HEK293 (cell line): Measurements from ENCODE around the gene AARSD1.

ENCODE experiments used
- ZNF423 ChIP-seq: fragments of 450-650 bp; formaldehyde crosslinking; IDR thresholded peaks from 2 replicates; pipeline ENCODE4 v1.5.1; 2016; ENCODE audit warnings: missing biosample characterization, missing genetic modification characterization
- TF ChIP-seq, protein P1 (sequence below): fragments of 450-650 bp; formaldehyde crosslinking; IDR thresholded peaks from 2 replicates; pipeline ENCODE4 v1.5.1; 2016; ENCODE audit warnings: missing biosample characterization, missing genetic modification characterization
- TF ChIP-seq, protein P2 (sequence below): fragments of 450-650 bp; formaldehyde crosslinking; IDR thresholded peaks from 2 replicates; pipeline ENCODE4 v1.5.0; 2017; ENCODE audit warnings: missing biosample characterization, missing genetic modification characterization, borderline replicate concordance
- TF ChIP-seq, protein P3 (sequence below): fragments of 450-650 bp; formaldehyde crosslinking; IDR thresholded peaks from 2 replicates; pipeline ENCODE4 v1.5.1; 2016; ENCODE audit warnings: missing biosample characterization, missing genetic modification characterization

DNA sequence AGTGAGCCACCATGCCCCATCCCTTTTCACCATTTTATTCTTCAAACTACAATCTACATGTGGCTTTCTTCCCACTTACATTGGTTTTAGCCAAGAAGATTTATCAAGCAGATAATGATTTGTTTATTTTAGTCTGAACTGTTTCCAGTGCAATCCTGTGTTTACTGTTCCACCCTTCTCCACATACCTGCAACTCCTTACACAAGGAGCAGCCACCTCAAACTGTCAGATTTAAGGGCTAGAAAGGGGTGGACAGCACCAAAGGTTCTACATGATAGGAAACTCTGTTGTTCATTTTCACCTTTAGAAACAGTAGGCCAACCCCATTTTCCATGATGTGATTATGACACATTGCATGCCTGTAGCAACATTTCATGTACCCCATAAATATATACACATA is 18.0 kb upstream of the AARSD1 start:
- no peak for TF ChIP-seq ZNF423 (tag by site-specific recombination)
- TF ChIP-seq, protein P1, sequence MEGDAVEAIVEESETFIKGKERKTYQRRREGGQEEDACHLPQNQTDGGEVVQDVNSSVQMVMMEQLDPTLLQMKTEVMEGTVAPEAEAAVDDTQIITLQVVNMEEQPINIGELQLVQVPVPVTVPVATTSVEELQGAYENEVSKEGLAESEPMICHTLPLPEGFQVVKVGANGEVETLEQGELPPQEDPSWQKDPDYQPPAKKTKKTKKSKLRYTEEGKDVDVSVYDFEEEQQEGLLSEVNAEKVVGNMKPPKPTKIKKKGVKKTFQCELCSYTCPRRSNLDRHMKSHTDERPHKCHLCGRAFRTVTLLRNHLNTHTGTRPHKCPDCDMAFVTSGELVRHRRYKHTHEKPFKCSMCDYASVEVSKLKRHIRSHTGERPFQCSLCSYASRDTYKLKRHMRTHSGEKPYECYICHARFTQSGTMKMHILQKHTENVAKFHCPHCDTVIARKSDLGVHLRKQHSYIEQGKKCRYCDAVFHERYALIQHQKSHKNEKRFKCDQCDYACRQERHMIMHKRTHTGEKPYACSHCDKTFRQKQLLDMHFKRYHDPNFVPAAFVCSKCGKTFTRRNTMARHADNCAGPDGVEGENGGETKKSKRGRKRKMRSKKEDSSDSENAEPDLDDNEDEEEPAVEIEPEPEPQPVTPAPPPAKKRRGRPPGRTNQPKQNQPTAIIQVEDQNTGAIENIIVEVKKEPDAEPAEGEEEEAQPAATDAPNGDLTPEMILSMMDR (tag by site-specific recombination), result no peak
- TF ChIP-seq, protein P2, sequence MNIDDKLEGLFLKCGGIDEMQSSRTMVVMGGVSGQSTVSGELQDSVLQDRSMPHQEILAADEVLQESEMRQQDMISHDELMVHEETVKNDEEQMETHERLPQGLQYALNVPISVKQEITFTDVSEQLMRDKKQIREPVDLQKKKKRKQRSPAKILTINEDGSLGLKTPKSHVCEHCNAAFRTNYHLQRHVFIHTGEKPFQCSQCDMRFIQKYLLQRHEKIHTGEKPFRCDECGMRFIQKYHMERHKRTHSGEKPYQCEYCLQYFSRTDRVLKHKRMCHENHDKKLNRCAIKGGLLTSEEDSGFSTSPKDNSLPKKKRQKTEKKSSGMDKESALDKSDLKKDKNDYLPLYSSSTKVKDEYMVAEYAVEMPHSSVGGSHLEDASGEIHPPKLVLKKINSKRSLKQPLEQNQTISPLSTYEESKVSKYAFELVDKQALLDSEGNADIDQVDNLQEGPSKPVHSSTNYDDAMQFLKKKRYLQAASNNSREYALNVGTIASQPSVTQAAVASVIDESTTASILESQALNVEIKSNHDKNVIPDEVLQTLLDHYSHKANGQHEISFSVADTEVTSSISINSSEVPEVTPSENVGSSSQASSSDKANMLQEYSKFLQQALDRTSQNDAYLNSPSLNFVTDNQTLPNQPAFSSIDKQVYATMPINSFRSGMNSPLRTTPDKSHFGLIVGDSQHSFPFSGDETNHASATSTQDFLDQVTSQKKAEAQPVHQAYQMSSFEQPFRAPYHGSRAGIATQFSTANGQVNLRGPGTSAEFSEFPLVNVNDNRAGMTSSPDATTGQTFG (tag by site-specific recombination), result no peak
- TF ChIP-seq, protein P3, sequence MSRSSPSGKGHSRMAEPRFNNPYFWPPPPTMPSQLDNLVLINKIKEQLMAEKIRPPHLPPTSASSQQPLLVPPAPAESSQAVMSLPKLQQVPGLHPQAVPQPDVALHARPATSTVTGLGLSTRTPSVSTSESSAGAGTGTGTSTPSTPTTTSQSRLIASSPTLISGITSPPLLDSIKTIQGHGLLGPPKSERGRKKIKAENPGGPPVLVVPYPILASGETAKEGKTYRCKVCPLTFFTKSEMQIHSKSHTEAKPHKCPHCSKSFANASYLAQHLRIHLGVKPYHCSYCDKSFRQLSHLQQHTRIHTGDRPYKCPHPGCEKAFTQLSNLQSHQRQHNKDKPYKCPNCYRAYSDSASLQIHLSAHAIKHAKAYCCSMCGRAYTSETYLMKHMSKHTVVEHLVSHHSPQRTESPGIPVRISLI, result no peak
